CD4-positive, alpha-beta T cell (primary cell): ENCODE measurements around the gene UBA3. TPM values are rescaled to one million over a fixed set of nuclear protein-coding genes. Genes with fewer than 3 reads are reported as not detected.

Experiments
- ATAC-seq: fragments of 200-7000 bp; cut with Tn5 transposase; one replicate; pipeline ENCODE4 v1.10.0; 2022; ENCODE audit warnings: mild to moderate bottlenecking; ENCODE audit not compliant: poor library complexity
- CTCF ChIA-PET: fragments of 350-600 bp; sonication (Branson Sonifier 250); formaldehyde crosslinking; loops from one replicate; lab custom pipeline; 2021; ENCODE audit warnings: antibody characterized with exemption, inconsistent platforms; lab: Charles Lee
- POLR2A ChIA-PET: fragments of 350-600 bp; sonication (Branson Sonifier 250); formaldehyde crosslinking; loops from one replicate; lab custom pipeline; 2021; ENCODE audit warnings: antibody characterized with exemption, inconsistent platforms; lab: Charles Lee
- DNase-seq, 14 experiments: peaks; one replicate each; pipeline ENCODE4 v3.0.0-alpha.2; 2013 to 2020; ENCODE audit warnings: mixed read lengths in 2 of 14
- H3K27ac ChIP-seq, 2 donors: one replicate each; pipeline versions ENCODE4 v1.5.1 to v1.7.0; 2013; ENCODE audit warnings: low read length in 2 of 2, low read depth in 1 of 2, mild to moderate bottlenecking in 1 of 2
- H3K27me3 ChIP-seq, 2 experiments: 1 replicate in 1 of 2; 2 replicates in 1 of 2; pipeline versions ENCODE4 v1.6.1 to v1.7.0; 2013; ENCODE audit warnings: low read length in 2 of 2, control low read depth in 1 of 2, mild to moderate bottlenecking in 1 of 2, moderate library complexity in 1 of 2; ENCODE audit not compliant: insufficient read depth in 2 of 2, control insufficient read depth in 1 of 2
- H3K36me3 ChIP-seq: one replicate; pipeline ENCODE4 v1.6.1; 2013; ENCODE audit warnings: low read length, control low read depth; ENCODE audit not compliant: insufficient read depth
- H3K4me1 ChIP-seq: one replicate; pipeline ENCODE4 v1.6.1; 2013; ENCODE audit warnings: low read length, control low read depth; ENCODE audit not compliant: insufficient read depth
- H3K4me3 ChIP-seq: one replicate; pipeline ENCODE4 v1.5.1; 2013; ENCODE audit warnings: mild to moderate bottlenecking, low read length, moderate library complexity
- H3K9me3 ChIP-seq, 2 experiments: 1 replicate in 1 of 2; 2 replicates in 1 of 2; pipeline versions ENCODE4 v1.6.1 to v1.7.0; 2013; ENCODE audit warnings: low read length in 2 of 2, mild to moderate bottlenecking in 2 of 2, control low read depth in 1 of 2, moderate library complexity in 1 of 2; ENCODE audit not compliant: control insufficient read depth in 1 of 2, insufficient read depth in 1 of 2
- H3K27ac Mint-ChIP-seq: one replicate; pipeline ENCODE4 v1.8.0; 2020; ENCODE audit warnings: mixed read lengths
- H3K27me3 Mint-ChIP-seq: one replicate; pipeline ENCODE4 v1.8.0; 2021; ENCODE audit warnings: mixed read lengths
- H3K36me3 Mint-ChIP-seq: one replicate; pipeline ENCODE4 v1.8.0; 2021; ENCODE audit warnings: low read depth, mixed read lengths
- H3K4me1 Mint-ChIP-seq: one replicate; pipeline ENCODE4 v1.8.0; 2021; ENCODE audit warnings: low read depth, mixed read lengths
- H3K4me3 Mint-ChIP-seq: one replicate; pipeline ENCODE4 v1.8.0; 2020; ENCODE audit warnings: mild to moderate bottlenecking, mixed read lengths
- H3K9me3 Mint-ChIP-seq: one replicate; pipeline ENCODE4 v1.8.0; 2020; ENCODE audit warnings: mixed read lengths
- CTCF ChIP-seq: fragments of 200-600 bp; IDR thresholded peaks from one replicate; pipeline ENCODE4 v1.8.0; 2022; ENCODE audit warnings: antibody characterized with exemption, mild to moderate bottlenecking
- intact Hi-C, 2 experiments: fragments of 100-400 bp; cut with DNase I in 1 of 2; cut with micrococcal nuclease in 1 of 2; formaldehyde crosslinking; loops; one replicate each; pipeline versions ENCODE4 v1.15.1 to v1.9.0; 2023 to 2025; cut with DNase I, micrococcal nuclease
- total RNA-seq, 174 experiments: library from RNA in 2 of 174; stranded (reverse) in 2 of 174; gene quantifications; one replicate each; pipeline ENCODE4 v1.2.3 and lab custom pipeline; 2021 to 2026

UBA3 gene
- total RNA-seq, 2 experiments from 2014 or later: 33.4 to 43.9 TPM

- no peak for TF ChIP-seq CTCF
- Histone ChIP-seq H3K4me3 (no peak overlapping the region), H3K27ac (no peak overlapping the region), H3K27me3 (no peaks in the 10 kb centered on the region), H3K9me3 (no peaks in the 10 kb centered on the region), H3K36me3 (no peaks in the 10 kb centered on the region), H3K4me1 (no peaks in the 10 kb centered on the region)
- Mint-ChIP-seq H3K27ac (no peak overlapping the region), H3K4me1 (no peaks in the 10 kb centered on the region), H3K9me3 (no peaks in the 10 kb centered on the region), H3K27me3 (no peaks in the 10 kb centered on the region), H3K4me3 (no peak overlapping the region), H3K36me3 (no peaks in the 10 kb centered on the region)
- DNase-seq: no peak
- POLR2A ChIA-PET: no interaction called here
- intact Hi-C loops: no loop called here
- ATAC-seq: no peak
- CTCF ChIA-PET: no interaction called here
Observed at GRCh38 chr3:69126999-69127398, 46.8 kb upstream of the UBA3 start.

- H3K9me3 Mint-ChIP-seq: no peaks in the 10 kb centered on the region
- intact Hi-C loops: no loop called here
Observed at GRCh38 chr3:69126216-69126615, 46.1 kb upstream of the UBA3 start.

GRCh38 chr3:69122403-69122802 is 42.2 kb upstream of the UBA3 start, which contains the start of gene LMOD3:
Gene LMOD3 (minus strand): TSS chr3:69122595. CDS start chr3:69122386, 209 bp downstream.
- Histone ChIP-seq H3K4me1 (no peaks in the 10 kb centered on the region), H3K4me3 (no peak within 1 kb of the TSS), H3K27me3 (no peaks in the 10 kb centered on the region), H3K36me3 (no peaks in the 10 kb centered on the region), H3K27ac (no peak within 1 kb of the TSS), H3K9me3 (no peaks in the 10 kb centered on the region)
- no peak within 1 kb of the TSS for H3K4me3 Mint-ChIP-seq
- no peaks in the 10 kb centered on the region for H3K36me3 Mint-ChIP-seq
- DNase-seq (no peak), ATAC-seq (no peak)
- intact Hi-C loops: no loop called here
- H3K4me1 Mint-ChIP-seq: peaks cover 7% of the 10 kb centered on the region
- H3K27me3 Mint-ChIP-seq: no peaks in the 10 kb centered on the region
- H3K9me3 Mint-ChIP-seq: no peaks in the 10 kb centered on the region
- no peak within 1 kb of the TSS for H3K27ac Mint-ChIP-seq
- POLR2A ChIA-PET: no interaction called here
- no peak for TF ChIP-seq CTCF
- CTCF ChIA-PET: no interaction called here

More at GRCh38 chr3:69126216-69126615, 46.1 kb upstream of the UBA3 start:
- no peaks in the 10 kb centered on the region for H3K36me3 ChIP-seq
- no peaks in the 10 kb centered on the region for H3K36me3 Mint-ChIP-seq
- no peak for TF ChIP-seq CTCF
- H3K9me3 ChIP-seq: no peaks in the 10 kb centered on the region
- DNase-seq: no peak
- no peaks in the 10 kb centered on the region for H3K27me3 ChIP-seq
- H3K27ac ChIP-seq: no peak overlapping the region
- H3K27me3 Mint-ChIP-seq: no peaks in the 10 kb centered on the region
- ATAC-seq: no peak
- CTCF ChIA-PET: no interaction called here
- H3K4me3 Mint-ChIP-seq: no peak overlapping the region
- POLR2A ChIA-PET: no interaction called here
- no peaks in the 10 kb centered on the region for H3K4me1 ChIP-seq
- H3K27ac Mint-ChIP-seq: no peak overlapping the region
- H3K4me3 ChIP-seq: no peak overlapping the region
- peaks cover under 1% of the 10 kb centered on the region for H3K4me1 Mint-ChIP-seq
